IMR-90 (cell line): ENCODE results near the gene RPS28. TPM values are rescaled to one million over a fixed set of nuclear protein-coding genes. Genes with fewer than 3 reads are reported as not detected.
A peak's percentile ranks its signal among the peaks of the same experiment; 100 is the strongest.

Experiments used
- ATAC-seq: fragments of 200-7000 bp; cut with Tn5 transposase; 2 replicates; pipeline ENCODE4 v1.9.1; 2020; ENCODE audit warnings: low read depth, mild to moderate bottlenecking, moderate library complexity
- BruUV-seq: library from RNA; stranded (reverse); fragments of 400-500 nt; replicated peaks from 2 replicates; lab custom pipeline; 2021; lab: Mats Ljungman, UMichigan
- CTCF ChIA-PET: fragments of 300-600 bp; formaldehyde crosslinking; extraction: SDS; loops from one replicate; lab custom pipeline; 2021; ENCODE audit warnings: antibody characterized with exemption; lab: Yijun Ruan, JAX
- POLR2A ChIA-PET: fragments of 300-600 bp; sonication (Branson Sonifier 250); formaldehyde crosslinking; loops from one replicate; lab custom pipeline; 2022; ENCODE audit warnings: antibody characterized with exemption; ENCODE audit not compliant: unreplicated experiment; lab: Charles Lee
- DNase-seq: peaks from one replicate; pipeline ENCODE4 v3.0.0; 2013
- H2AFZ ChIP-seq: replicated peaks from 2 replicates; pipeline ENCODE3; 2013; ENCODE audit warnings: low read length, mild to moderate bottlenecking; ENCODE audit not compliant: poor library complexity
- H2AK5ac ChIP-seq: 2 replicates; pipeline ENCODE4 v1.6.1; 2013; ENCODE audit warnings: low read depth, low read length, inconsistent platforms
- H2AK9ac ChIP-seq: replicated peaks from 2 replicates; pipeline ENCODE3; 2013; ENCODE audit warnings: mild to moderate bottlenecking, low read depth, low read length, moderate library complexity; ENCODE audit not compliant: poor library complexity
- H2BK120ac ChIP-seq: 2 replicates; pipeline ENCODE4 v1.6.1; 2013; ENCODE audit warnings: low read depth, low read length, inconsistent platforms
- H2BK15ac ChIP-seq: 3 replicates; pipeline ENCODE4 v1.6.1; 2013; ENCODE audit warnings: low read depth, low read length, inconsistent platforms
- H2BK20ac ChIP-seq: 2 replicates; pipeline ENCODE4 v1.6.1; 2013; ENCODE audit warnings: low read depth, mild to moderate bottlenecking, inconsistent platforms, low read length, moderate library complexity
- H2BK5ac ChIP-seq: 2 replicates; pipeline ENCODE4 v1.6.1; 2013; ENCODE audit warnings: mild to moderate bottlenecking, low read depth, low read length, inconsistent platforms; ENCODE audit not compliant: poor library complexity, severe bottlenecking
- H3K14ac ChIP-seq: replicated peaks from 2 replicates; pipeline ENCODE4 v1.6.1; 2013; ENCODE audit warnings: low read depth, low read length, inconsistent platforms
- H3K18ac ChIP-seq: 2 replicates; pipeline ENCODE4 v1.6.1; 2013; ENCODE audit warnings: low read depth, low read length, control low read depth
- H3K23ac ChIP-seq: 2 replicates; pipeline ENCODE4 v1.6.1; 2013; ENCODE audit warnings: low read depth, low read length, inconsistent platforms
- H3K27ac ChIP-seq: 2 replicates; pipeline ENCODE4 v1.5.1; 2013; ENCODE audit warnings: mild to moderate bottlenecking, control low read depth, low read length; ENCODE audit not compliant: insufficient read depth
- H3K27me3 ChIP-seq: 2 replicates; pipeline ENCODE4 v1.6.1; 2013; ENCODE audit warnings: low read length; ENCODE audit not compliant: control insufficient read depth, insufficient read depth
- H3K36me3 ChIP-seq: 2 replicates; pipeline ENCODE4 v1.6.1; 2013; ENCODE audit warnings: low read length, mixed read lengths; ENCODE audit not compliant: control insufficient read depth, insufficient read depth
- H3K4ac ChIP-seq: 2 replicates; pipeline ENCODE4 v1.6.1; 2013; ENCODE audit warnings: low read depth, low read length, inconsistent platforms
- H3K4me1 ChIP-seq: 2 replicates; pipeline ENCODE4 v1.6.1; 2013; ENCODE audit warnings: low read length, mixed read lengths; ENCODE audit not compliant: control insufficient read depth, insufficient read depth
- H3K4me2 ChIP-seq: 2 replicates; pipeline ENCODE4 v1.6.1; 2013; ENCODE audit warnings: low read depth, mild to moderate bottlenecking, control low read depth, low read length, moderate library complexity
- H3K4me3 ChIP-seq: 2 replicates; pipeline ENCODE4 v1.5.1; 2013; ENCODE audit warnings: low read depth, mild to moderate bottlenecking, control low read depth, low read length, moderate library complexity; ENCODE audit not compliant: insufficient read depth
- H3K56ac ChIP-seq: 2 replicates; pipeline ENCODE4 v1.6.1; 2013; ENCODE audit warnings: low read length, inconsistent platforms; ENCODE audit not compliant: insufficient read depth; ENCODE audit errors: extremely low read depth
- H3K79me1 ChIP-seq, 2 experiments: 2 replicates each; pipeline ENCODE4 v1.6.1; 2013; ENCODE audit warnings: low read length in 2 of 2, inconsistent platforms in 1 of 2, low read depth in 1 of 2
- H3K9ac ChIP-seq: 2 replicates; pipeline ENCODE4 v1.6.1; 2013; ENCODE audit warnings: low read depth, low read length, control low read depth
- H3K9me1 ChIP-seq: 2 replicates; pipeline ENCODE4 v1.6.1; 2013; ENCODE audit warnings: low read length, inconsistent platforms; ENCODE audit not compliant: insufficient read depth
- H3K9me3 ChIP-seq: 2 replicates; pipeline ENCODE4 v1.6.1; 2013; ENCODE audit warnings: low read length; ENCODE audit not compliant: control insufficient read depth, insufficient read depth
- H4K20me1 ChIP-seq: 2 replicates; pipeline ENCODE4 v1.6.1; 2013; ENCODE audit warnings: low read length, inconsistent platforms; ENCODE audit not compliant: insufficient read depth
- H4K5ac ChIP-seq: 2 replicates; pipeline ENCODE4 v1.6.1; 2013; ENCODE audit warnings: mild to moderate bottlenecking, low read depth, low read length, control low read depth
- H4K8ac ChIP-seq, 2 experiments: 2 replicates each; pipeline ENCODE4 v1.6.1; 2013; ENCODE audit warnings: low read depth in 2 of 2, low read length in 2 of 2, control low read depth in 1 of 2, inconsistent platforms in 1 of 2
- H4K91ac ChIP-seq: 2 replicates; pipeline ENCODE4 v1.6.1; 2013; ENCODE audit warnings: low read depth, low read length, inconsistent platforms; ENCODE audit not compliant: insufficient read depth
- BHLHE40 ChIP-seq: fragments of 150-350 bp; IDR thresholded peaks from 2 replicates; pipeline ENCODE4 v1.6.1; 2016; ENCODE audit warnings: mild to moderate bottlenecking, low read depth, low read length
- CEBPB ChIP-seq: IDR thresholded peaks from 2 replicates; pipeline ENCODE4 v1.6.1; 2012; ENCODE audit warnings: low read depth, low read length, improper control_type of control experiment
- CHD1 ChIP-seq: IDR thresholded peaks from 2 replicates; pipeline ENCODE4 v1.6.1; 2012; ENCODE audit warnings: low read depth, low read length, improper control_type of control experiment
- FOS ChIP-seq: fragments of 150-350 bp; IDR thresholded peaks from 2 replicates; pipeline ENCODE4 v1.6.1; 2016; ENCODE audit warnings: low read depth, low read length
- MAFK ChIP-seq: IDR thresholded peaks from 2 replicates; pipeline ENCODE4 v1.6.1; 2012; ENCODE audit warnings: low read depth, low read length, improper control_type of control experiment
- MAZ ChIP-seq: IDR thresholded peaks from 2 replicates; pipeline ENCODE4 v1.6.1; 2012; ENCODE audit warnings: low read depth, mild to moderate bottlenecking, low read length, improper control_type of control experiment, moderate library complexity, borderline replicate concordance
- MXI1 ChIP-seq: IDR thresholded peaks from 2 replicates; pipeline ENCODE4 v1.6.1; 2012; ENCODE audit warnings: low read depth, mild to moderate bottlenecking, low read length, moderate library complexity, borderline replicate concordance
- NFE2L2 ChIP-seq: fragments of 150-350 bp; IDR thresholded peaks from 2 replicates; pipeline ENCODE4 v1.6.1; 2016; ENCODE audit warnings: low read depth, mild to moderate bottlenecking, low read length
- POLR2A ChIP-seq: IDR thresholded peaks from 2 replicates; pipeline ENCODE4 v1.6.1; 2012; ENCODE audit warnings: mild to moderate bottlenecking, low read depth, low read length
- RAD21 ChIP-seq: IDR thresholded peaks from 2 replicates; pipeline ENCODE4 v1.6.1; 2012; ENCODE audit warnings: low read length, improper control_type of control experiment
- RCOR1 ChIP-seq: IDR thresholded peaks from 2 replicates; pipeline ENCODE4 v1.6.1; 2012; ENCODE audit warnings: mild to moderate bottlenecking, low read length, improper control_type of control experiment; ENCODE audit not compliant: insufficient replicate concordance
- RFX5 ChIP-seq: IDR thresholded peaks from 2 replicates; pipeline ENCODE4 v1.8.0; 2012; ENCODE audit warnings: low read depth, mild to moderate bottlenecking, low read length, moderate library complexity
- USF2 ChIP-seq: fragments of 150-350 bp; IDR thresholded peaks from 2 replicates; pipeline ENCODE4 v1.6.1; 2017; ENCODE audit warnings: mild to moderate bottlenecking, antibody characterized with exemption, low read length, low read depth
- WGBS, 2 experiments: methylation state at CpG; one replicate each; pipeline versions ENCODE4 v1.1.5 to v1.1.7; 2013; ENCODE audit warnings: missing lambda C conversion rate in 2 of 2; ENCODE audit not compliant: insufficient read length in 1 of 2; ENCODE audit errors: extremely low coverage in 2 of 2; 5-methylcytosine and 5-hydroxymethylcytosine counted together
- dilution Hi-C: fragments of 300-500 bp; cut with HindIII; formaldehyde crosslinking; loops from one replicate; pipeline ENCODE4 v1.14.3; 2018; ENCODE audit warnings: low sequenced_read_pairs; ENCODE audit not compliant: unreplicated experiment
- in situ Hi-C: fragments of 300-500 bp; cut with MboI; formaldehyde crosslinking; loops from 3 replicates; pipeline ENCODE4 v1.14.3; 2019; ENCODE audit warnings: low sequenced_read_pairs, inconsistent platforms, mixed read lengths
- intact Hi-C: fragments of 100-400 bp; cut with micrococcal nuclease; formaldehyde crosslinking; loops from 2 replicates; pipeline ENCODE4 v1.10.0; 2022
- polyA plus RNA-seq, 3 experiments: library from polyadenylated mRNA; depleted of rRNA; stranded (reverse); fragments of >200 nt; gene quantifications; 2 replicates each; pipeline ENCODE4 v1.2.3, GENCODE V29; 2012; ENCODE audit warnings: low replicate concordance in 1 of 3
- total RNA-seq: library from RNA; depleted of rRNA; stranded (reverse); fragments of >200 nt; gene quantifications from 2 replicates; pipeline ENCODE4 v1.2.3, GENCODE V29; 2012
- TF ChIP-seq, protein P1 (sequence below): conservative IDR thresholded peaks from 2 replicates; pipeline ENCODE4 v1.5.1; 2012; ENCODE audit warnings: mild to moderate bottlenecking, low read depth, low read length, improper control_type of control experiment

RPS28 gene
- total and polyA plus RNA-seq, 2 of the 4 experiments (the other 2 are of a cell fraction) = 143 to 643 TPM

- dilution Hi-C loops = no loop called here
- in situ Hi-C loops = no loop called here
- Histone ChIP-seq H3K27ac (peak within 1 kb of the TSS; percentile 81), H2AK9ac (peak within 1 kb of the TSS; percentile 88), H3K14ac (peak within 1 kb of the TSS; percentile 63; the same call in 1 of the 2 replicates), H4K20me1 (peaks cover 16% of the 10 kb centered on the region), H3K4me1 (peaks cover 25% of the 10 kb centered on the region), H3K4ac (peak within 1 kb of the TSS; percentile 60), H2BK120ac (peak within 1 kb of the TSS; percentile 56), H3K4me2 (peak within 1 kb of the TSS; percentile 95), H3K36me3 (peaks cover 4% of the 10 kb centered on the region; the same call in 1 of the 2 replicates), H3K9ac (peak within 1 kb of the TSS; percentile 75; the same call in 1 of the 2 replicates), H3K9me1 (peaks cover 19% of the 10 kb centered on the region), H2BK5ac (peak within 1 kb of the TSS; percentile 78), H2AK5ac (peak within 1 kb of the TSS; percentile 61), H3K56ac (peak within 1 kb of the TSS; percentile 63; the same call in 1 of the 2 replicates), H2BK20ac (peak within 1 kb of the TSS; percentile 28; the same call in 1 of the 2 replicates), H3K18ac (peak within 1 kb of the TSS; percentile 55), H3K23ac (peak within 1 kb of the TSS; percentile 82; the same call in 1 of the 2 replicates), H3K79me1 (peaks cover 8 to 36% of the 10 kb centered on the region in 2 experiments; a peak in 3 of 4 replicates), H4K91ac (peak within 1 kb of the TSS; percentile 63), H4K8ac (peak within 1 kb of the TSS; percentile 50 to 72; a peak in 3 of 4 replicates), H3K4me3 (peak within 1 kb of the TSS; percentile 70), H2AFZ (peak within 1 kb of the TSS; percentile 89), H4K5ac (peak within 1 kb of the TSS; percentile 49), H3K9me3 (no peaks in the 10 kb centered on the region), H2BK15ac (peak within 1 kb of the TSS; percentile 7; the same call in 2 of the 3 replicates), H3K27me3 (no peaks in the 10 kb centered on the region)
- intact Hi-C loops = no loop called here
- BruUV-seq = no TSS peak
- 2% methylated on average over 23 of the region's 81 CpGs; no CpG with 5 or more reads in 1 of the 2 experiments for WGBS, 2 experiments
- ATAC-seq (peak; percentile 55), DNase-seq (peak; percentile 55)
- ChIA-PET CTCF (interaction anchor here (1.0 to 1.1 kb wide), 2 partner anchors 9 to 217 kb away, joined by 3 read pairs; no protein-coding TSS in a partner anchor), POLR2A (interaction anchor here (0.5 kb wide), 1 partner anchor 46 kb away, joined by 3 read pairs; no protein-coding TSS in a partner anchor)
- TF ChIP-seq RFX5 = no peak
- peak; percentile 83 for TF ChIP-seq BHLHE40
- TF ChIP-seq MAFK = no peak
- TF ChIP-seq RCOR1 = no peak
- peak; percentile 59; the same call in 1 of the 2 replicates for TF ChIP-seq MAZ
- TF ChIP-seq CEBPB = no peak
- TF ChIP-seq NFE2L2 = no peak
- TF ChIP-seq CHD1 = peak; percentile 80
- no peak for TF ChIP-seq FOS
- no peak for TF ChIP-seq RAD21
- TF ChIP-seq POLR2A = peak; percentile 90
- TF ChIP-seq, protein P1, sequence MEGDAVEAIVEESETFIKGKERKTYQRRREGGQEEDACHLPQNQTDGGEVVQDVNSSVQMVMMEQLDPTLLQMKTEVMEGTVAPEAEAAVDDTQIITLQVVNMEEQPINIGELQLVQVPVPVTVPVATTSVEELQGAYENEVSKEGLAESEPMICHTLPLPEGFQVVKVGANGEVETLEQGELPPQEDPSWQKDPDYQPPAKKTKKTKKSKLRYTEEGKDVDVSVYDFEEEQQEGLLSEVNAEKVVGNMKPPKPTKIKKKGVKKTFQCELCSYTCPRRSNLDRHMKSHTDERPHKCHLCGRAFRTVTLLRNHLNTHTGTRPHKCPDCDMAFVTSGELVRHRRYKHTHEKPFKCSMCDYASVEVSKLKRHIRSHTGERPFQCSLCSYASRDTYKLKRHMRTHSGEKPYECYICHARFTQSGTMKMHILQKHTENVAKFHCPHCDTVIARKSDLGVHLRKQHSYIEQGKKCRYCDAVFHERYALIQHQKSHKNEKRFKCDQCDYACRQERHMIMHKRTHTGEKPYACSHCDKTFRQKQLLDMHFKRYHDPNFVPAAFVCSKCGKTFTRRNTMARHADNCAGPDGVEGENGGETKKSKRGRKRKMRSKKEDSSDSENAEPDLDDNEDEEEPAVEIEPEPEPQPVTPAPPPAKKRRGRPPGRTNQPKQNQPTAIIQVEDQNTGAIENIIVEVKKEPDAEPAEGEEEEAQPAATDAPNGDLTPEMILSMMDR = 0 out of 2 replicates have a peak, but pooled peaks have one; percentile 12
- TF ChIP-seq USF2 = no peak
- 0 out of 2 replicates have a peak, but pooled peaks have one; percentile 53 for TF ChIP-seq MXI1
Observed at GRCh38 chr19:8363803-8364771, 42.8 kb downstream of the RPS28 start, which contains the start of gene ANGPTL4. ANGPTL4 (plus strand) TSS chr19:8364155; CDS start chr19:8364322, 167 bp downstream.
